Neural cell (in vitro differentiated cells): ENCODE results near the gene PSMG4. TPM values are rescaled to one million over a fixed set of nuclear protein-coding genes. Genes with fewer than 3 reads are reported as not detected.

ENCODE experiments used
- H2AFZ ChIP-seq: fragments of 200-600, 300-800 bp; sonication (generic), shearing (Covaris generic); 2 replicates; pipeline ENCODE4 v1.6.0; 2014; ENCODE audit warnings: low read depth, mild to moderate bottlenecking, antibody characterized with exemption, low read length, moderate library complexity
- H3F3A ChIP-seq: fragments of 200-600 bp; shearing (Covaris generic); 2 replicates; pipeline ENCODE4 v1.6.1; 2016; ENCODE audit warnings: mild to moderate bottlenecking, moderate library complexity, mixed read lengths, antibody characterized with exemption, low read length; ENCODE audit not compliant: insufficient read depth, poor library complexity, severe bottlenecking
- H3K27ac ChIP-seq: fragments of 200-600, 300-800 bp; sonication (generic), shearing (Covaris generic); 2 replicates; pipeline ENCODE4 v1.5.1; 2014; ENCODE audit warnings: mild to moderate bottlenecking, low read length, moderate library complexity
- H3K27me3 ChIP-seq: fragments of 300-800, 200-600 bp; sonication (generic), shearing (Covaris generic); 2 replicates; pipeline ENCODE4 v1.6.0; 2014; ENCODE audit warnings: mild to moderate bottlenecking, low read depth, low read length, moderate library complexity; ENCODE audit not compliant: insufficient read depth
- H3K36me3 ChIP-seq: fragments of 300-800, 200-600 bp; sonication (generic), shearing (Covaris generic); 2 replicates; pipeline ENCODE4 v1.5.1; 2014; ENCODE audit warnings: mild to moderate bottlenecking, antibody characterized with exemption, low read length, moderate library complexity; ENCODE audit not compliant: insufficient read depth
- H3K4me2 ChIP-seq: fragments of 300-800, 200-600 bp; sonication (generic), shearing (Covaris generic); 2 replicates; pipeline ENCODE4 v1.6.0; 2014; ENCODE audit warnings: mild to moderate bottlenecking, low read length
- H3K4me3 ChIP-seq: fragments of 300-800, 200-600 bp; sonication (generic), shearing (Covaris generic); 2 replicates; pipeline ENCODE4 v1.5.1; 2014; ENCODE audit warnings: mild to moderate bottlenecking, low read length, moderate library complexity
- H3K79me2 ChIP-seq: fragments of 200-600 bp; shearing (Covaris generic); replicated peaks from 2 replicates; pipeline ENCODE4 v1.6.0; 2014; ENCODE audit warnings: mild to moderate bottlenecking, low read length, moderate library complexity; ENCODE audit not compliant: insufficient read depth
- H3K9ac ChIP-seq: fragments of 300-800, 200-600 bp; sonication (generic), shearing (Covaris generic); 2 replicates; pipeline ENCODE4 v1.6.1; 2016; ENCODE audit warnings: mild to moderate bottlenecking, low read length, mixed read lengths
- H3K9me2 ChIP-seq: fragments of 200-600 bp; shearing (Covaris generic); 2 replicates; pipeline ENCODE4 v1.6.1; 2016; ENCODE audit warnings: mild to moderate bottlenecking, low read length, mixed read lengths; ENCODE audit not compliant: insufficient read depth
- H3K9me3 ChIP-seq: fragments of 200-600, 300-800 bp; sonication (generic), shearing (Covaris generic); 2 replicates; pipeline ENCODE4 v1.6.1; 2016; ENCODE audit warnings: mild to moderate bottlenecking, mixed run types, low read length, moderate library complexity, mixed read lengths
- H4K20me1 ChIP-seq: fragments of 200-600 bp; shearing (Covaris generic); 2 replicates; pipeline ENCODE4 v1.6.1; 2016; ENCODE audit warnings: mild to moderate bottlenecking, mixed run types; ENCODE audit not compliant: insufficient read depth
- CTCF ChIP-seq: fragments of 450-650 bp; IDR thresholded peaks from 2 replicates; pipeline ENCODE4 v1.5.1; 2014; ENCODE audit warnings: antibody characterized with exemption, mild to moderate bottlenecking, moderate library complexity; ENCODE audit not compliant: poor library complexity, severe bottlenecking
- EP300 ChIP-seq: fragments of 450-650 bp; conservative IDR thresholded peaks from 2 replicates; pipeline ENCODE4 v1.6.1; 2014; ENCODE audit warnings: antibody characterized with exemption, mild to moderate bottlenecking, moderate library complexity; ENCODE audit not compliant: poor library complexity, severe bottlenecking
- EZH2 ChIP-seq: fragments of 200-600, 300-800 bp; shearing (Covaris generic), sonication (generic); IDR thresholded peaks from 2 replicates; pipeline ENCODE4 v1.6.1; 2014; ENCODE audit warnings: antibody characterized with exemption, low read length, borderline replicate concordance, mild to moderate bottlenecking; ENCODE audit not compliant: insufficient read depth, poor library complexity, severe bottlenecking
- MXI1 ChIP-seq: fragments of 450-650 bp; conservative IDR thresholded peaks from 2 replicates; pipeline ENCODE4 v1.6.1; 2014; ENCODE audit warnings: antibody characterized with exemption, mild to moderate bottlenecking; ENCODE audit not compliant: poor library complexity, severe bottlenecking
- POLR2AphosphoS5 ChIP-seq: IDR thresholded peaks from 2 replicates; pipeline ENCODE4 v1.6.1; 2012
- RAD21 ChIP-seq: fragments of 450-650 bp; conservative IDR thresholded peaks from 2 replicates; pipeline ENCODE4 v1.6.1; 2014; ENCODE audit warnings: antibody characterized with exemption, mild to moderate bottlenecking, moderate library complexity
- REST ChIP-seq: IDR thresholded peaks from 2 replicates; pipeline ENCODE4 v1.6.1; 2012; ENCODE audit warnings: borderline replicate concordance
- SMC3 ChIP-seq: fragments of 450-650 bp; conservative IDR thresholded peaks from 2 replicates; pipeline ENCODE4 v1.6.1; 2014; ENCODE audit warnings: antibody characterized with exemption, mild to moderate bottlenecking, moderate library complexity; ENCODE audit not compliant: poor library complexity
- TAF1 ChIP-seq: IDR thresholded peaks from 2 replicates; pipeline ENCODE4 v1.6.1; 2012; ENCODE audit warnings: low read depth
- polyA plus RNA-seq: library from polyadenylated mRNA; depleted of rRNA; stranded (reverse); fragments of >200 nt; gene quantifications from 2 replicates; pipeline ENCODE4 v1.2.3, GENCODE V29; 2014

Gene PSMG4
- polyA plus RNA-seq, 1 donor from 2014 or later = 52.0 TPM

GRCh38 chr6:3289664-3290055, 30.9 kb downstream of the PSMG4 start:
- no peak overlapping the region for H3K27ac ChIP-seq
- no peaks in the 10 kb centered on the region for H4K20me1 ChIP-seq
- no peaks in the 10 kb centered on the region for H3F3A ChIP-seq
- H3K9me3 ChIP-seq = no peaks in the 10 kb centered on the region
- H2AFZ ChIP-seq = no peak overlapping the region
- H3K9ac ChIP-seq = no peak overlapping the region
- H3K4me3 ChIP-seq = no peak overlapping the region
- H3K79me2 ChIP-seq = no peaks in the 10 kb centered on the region
- H3K36me3 ChIP-seq = peaks cover 6% of the 10 kb centered on the region
- no peak overlapping the region for H3K4me2 ChIP-seq
- H3K27me3 ChIP-seq = no peaks in the 10 kb centered on the region
- TF ChIP-seq RAD21 (no peak), TAF1 (no peak), MXI1 (no peak), REST (no peak), EZH2 (no peak), CTCF (no peak), SMC3 (no peak), POLR2AphosphoS5 (no peak), EP300 (no peak)
- H3K9me2 ChIP-seq = no peaks in the 10 kb centered on the region

DNA sequence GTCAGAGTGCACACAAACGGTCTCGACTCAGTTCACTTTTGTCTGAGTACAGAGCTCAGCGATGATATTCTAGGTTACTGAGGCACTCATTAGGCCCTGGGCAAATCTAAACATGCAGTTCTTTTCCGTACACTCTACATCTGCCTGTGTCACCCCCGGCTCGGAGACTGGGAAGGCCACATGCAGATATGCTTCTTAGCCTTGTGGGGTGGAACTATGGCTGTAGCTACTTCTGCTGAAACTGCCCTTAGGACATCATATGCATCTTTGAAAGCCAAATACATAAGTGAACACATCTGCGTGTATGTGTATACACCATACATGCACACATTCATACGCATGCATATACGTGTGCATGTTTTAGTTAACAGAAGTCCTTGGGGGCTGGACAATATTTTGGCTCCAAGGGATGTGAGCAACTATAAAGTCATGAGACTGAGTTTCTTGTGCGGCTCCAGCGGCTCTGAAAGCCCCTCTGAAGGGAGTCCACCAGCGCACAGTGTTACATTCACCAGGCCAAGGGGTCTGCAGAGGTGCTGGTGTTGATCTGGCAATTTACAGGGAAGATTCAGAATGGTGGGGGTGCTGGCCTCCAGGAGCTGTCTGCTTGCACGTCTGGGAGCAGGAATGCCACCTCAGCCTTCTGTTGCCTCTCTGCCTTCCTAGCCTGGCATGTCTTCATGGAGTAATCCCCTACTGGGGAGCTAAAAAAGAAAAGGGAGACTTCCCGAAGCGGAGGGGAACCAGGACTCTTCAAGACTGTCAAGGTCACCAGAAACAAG, 31.6 kb downstream of the PSMG4 start:
- no peaks in the 10 kb centered on the region for H3K9me2 ChIP-seq
- H2AFZ ChIP-seq = no peak overlapping the region
- H3K79me2 ChIP-seq = no peaks in the 10 kb centered on the region
- H4K20me1 ChIP-seq = no peaks in the 10 kb centered on the region
- no peak overlapping the region for H3K27ac ChIP-seq
- no peak overlapping the region for H3K4me3 ChIP-seq
- peaks cover 6% of the 10 kb centered on the region for H3K36me3 ChIP-seq
- H3K9ac ChIP-seq = no peak overlapping the region
- H3K27me3 ChIP-seq = no peaks in the 10 kb centered on the region
- no peak for TF ChIP-seq EP300
- TF ChIP-seq MXI1 = no peak
- no peak for TF ChIP-seq CTCF
- TF ChIP-seq POLR2AphosphoS5 = no peak
- TF ChIP-seq RAD21 = no peak
- TF ChIP-seq SMC3 = no peak
- TF ChIP-seq TAF1 = no peak
- no peak for TF ChIP-seq EZH2
- TF ChIP-seq REST = no peak
- H3K4me2 ChIP-seq = no peak overlapping the region
- no peaks in the 10 kb centered on the region for H3F3A ChIP-seq
- no peaks in the 10 kb centered on the region for H3K9me3 ChIP-seq
